CD4-positive, alpha-beta memory T cell (primary cell): ENCODE data around the gene PBX1. TPM values are rescaled to one million over a fixed set of nuclear protein-coding genes. Genes with fewer than 3 reads are reported as not detected.

ENCODE experiments used
- CTCF ChIA-PET: fragments of 350-600 bp; sonication (Branson Sonifier 250); formaldehyde crosslinking; loops from one replicate; lab custom pipeline; 2021; ENCODE audit warnings: inconsistent platforms; ENCODE audit not compliant: partially characterized antibody; lab: Charles Lee
- POLR2A ChIA-PET: fragments of 350-600 bp; sonication (Branson Sonifier 250); formaldehyde crosslinking; loops from one replicate; lab custom pipeline; 2021; ENCODE audit not compliant: partially characterized antibody; lab: Charles Lee
- DNase-seq, 5 donors: peaks; one replicate each; pipeline versions ENCODE4 v3.0.0 to v3.0.0-alpha.2; 2020 to 2022; ENCODE audit warnings: mixed read lengths in 1 of 5
- H3K27ac ChIP-seq: one replicate; pipeline ENCODE4 v1.7.0; 2013; ENCODE audit warnings: low read depth, low read length
- H3K27me3 ChIP-seq: 2 replicates; pipeline ENCODE4 v1.7.0; 2013; ENCODE audit warnings: mild to moderate bottlenecking, low read length, moderate library complexity; ENCODE audit not compliant: insufficient read depth
- H3K36me3 ChIP-seq: 2 replicates; pipeline ENCODE4 v1.7.0; 2013; ENCODE audit warnings: mild to moderate bottlenecking, low read length, moderate library complexity; ENCODE audit not compliant: insufficient read depth
- H3K4me1 ChIP-seq: 2 replicates; pipeline ENCODE4 v1.7.0; 2013; ENCODE audit warnings: mild to moderate bottlenecking, low read length, moderate library complexity; ENCODE audit not compliant: insufficient read depth
- H3K4me3 ChIP-seq, 2 donors: one replicate each; pipeline ENCODE4 v1.7.0; 2013; ENCODE audit warnings: low read length in 2 of 2, mild to moderate bottlenecking in 1 of 2
- H3K9me3 ChIP-seq, 2 donors: one replicate each; pipeline ENCODE4 v1.7.0; 2013; ENCODE audit warnings: low read length in 2 of 2, control low read depth in 1 of 2; ENCODE audit not compliant: control insufficient read depth in 1 of 2
- H3K27ac Mint-ChIP-seq, 7 donors: one replicate each; pipeline ENCODE4 v1.8.0; 2020 to 2021; ENCODE audit warnings: mixed read lengths in 7 of 7, mild to moderate bottlenecking in 6 of 7, inconsistent platforms in 3 of 7, moderate library complexity in 3 of 7
- H3K27me3 Mint-ChIP-seq, 2 donors: one replicate each; pipeline ENCODE4 v1.8.0; 2020 to 2021; ENCODE audit warnings: mixed read lengths in 2 of 2
- H3K36me3 Mint-ChIP-seq, 2 donors: one replicate each; pipeline ENCODE4 v1.8.0; 2020 to 2021; ENCODE audit warnings: mixed read lengths in 2 of 2, inconsistent platforms in 1 of 2, mild to moderate bottlenecking in 1 of 2
- H3K4me1 Mint-ChIP-seq, 4 donors: one replicate each; pipeline ENCODE4 v1.8.0; 2020 to 2021; ENCODE audit warnings: mixed read lengths in 4 of 4, mild to moderate bottlenecking in 1 of 4
- H3K4me3 Mint-ChIP-seq, 8 donors: one replicate each; pipeline ENCODE4 v1.8.0; 2020 to 2021; ENCODE audit warnings: mixed read lengths in 8 of 8, mild to moderate bottlenecking in 7 of 8, moderate library complexity in 6 of 8, inconsistent platforms in 3 of 8
- H3K9me3 Mint-ChIP-seq, 8 donors: one replicate each; pipeline ENCODE4 v1.8.0; 2020 to 2021; ENCODE audit warnings: mixed read lengths in 8 of 8, mild to moderate bottlenecking in 5 of 8, inconsistent platforms in 3 of 8, moderate library complexity in 1 of 8
- intact Hi-C: fragments of 100-400 bp; cut with micrococcal nuclease; formaldehyde crosslinking; loops from one replicate; pipeline ENCODE4 v1.15.1; 2023
- polyA plus RNA-seq, 2 donors: library from polyadenylated mRNA; unstranded; fragments of 300-500 nt; fragmentation: Illumina TruSeq; gene quantifications; one replicate each; pipeline ENCODE4 v1.2.3, GENCODE V29; 2021
- total RNA-seq, 2 experiments: library from RNA; stranded (reverse); gene quantifications; one replicate each; pipeline ENCODE4 v1.2.3, GENCODE V29; 2021

Gene PBX1
- total and polyA plus RNA-seq, 4 experiments from 2014 or later: 0.06 to 0.70 (median 0.53) TPM; not detected in 1

DNA sequence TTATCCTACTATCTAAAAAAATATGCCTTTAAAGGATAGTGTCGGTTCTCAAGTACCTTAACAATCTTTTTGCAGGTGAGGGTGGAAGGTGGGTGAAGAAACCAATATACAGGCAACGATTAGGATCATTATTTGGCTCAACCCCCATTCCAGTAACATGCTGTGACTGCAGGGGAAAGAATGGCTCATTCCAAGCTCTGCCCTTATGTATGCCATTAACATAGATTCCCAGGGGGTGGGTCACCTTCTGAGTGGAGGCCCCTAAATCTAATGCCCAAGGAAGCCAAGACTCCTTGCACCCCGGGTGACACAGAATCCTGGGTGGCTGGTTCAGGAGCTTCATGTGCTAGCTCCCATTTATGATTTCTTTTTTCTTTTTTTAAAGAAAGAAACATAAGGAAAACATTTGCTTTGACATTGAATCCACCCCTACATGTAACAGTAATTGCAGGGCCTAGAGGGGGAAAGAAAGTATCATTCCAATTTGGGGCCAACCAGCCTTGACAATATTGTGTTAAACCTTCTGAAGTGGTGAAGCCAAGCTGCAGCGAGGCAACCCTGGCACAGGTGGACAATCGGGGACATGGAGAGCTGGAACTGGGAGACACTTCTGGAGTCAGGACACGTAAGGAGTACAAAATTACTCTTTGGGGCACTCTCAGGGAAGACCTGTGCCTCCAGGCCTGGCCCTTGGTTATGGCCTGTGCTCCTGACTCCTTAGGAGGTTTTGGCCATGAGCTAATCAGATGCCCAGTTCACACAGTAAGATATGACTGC is 200.3 kb downstream of the PBX1 start:
- no peak for DNase-seq
- CTCF ChIA-PET: no interaction called here

GRCh38 chr1:164759979-164760469 is 201.0 kb downstream of the PBX1 start:
- Histone ChIP-seq H3K9me3 (no peaks in the 10 kb centered on the region), H3K27me3 (no peaks in the 10 kb centered on the region), H3K36me3 (no peaks in the 10 kb centered on the region), H3K4me3 (no peak overlapping the region), H3K27ac (no peak overlapping the region), H3K4me1 (no peaks in the 10 kb centered on the region)
- H3K27ac Mint-ChIP-seq: no peak overlapping the region
- intact Hi-C loops: no loop called here
- no peak for DNase-seq
- peaks cover 0 to 4% (median 0%) of the 10 kb centered on the region in 8 donors for H3K9me3 Mint-ChIP-seq
- H3K36me3 Mint-ChIP-seq: no peaks in the 10 kb centered on the region
- peaks cover 0 to 1% of the 10 kb centered on the region in 2 donors for H3K27me3 Mint-ChIP-seq
- CTCF ChIA-PET: no interaction called here
- POLR2A ChIA-PET: no interaction called here
- no peaks in the 10 kb centered on the region for H3K4me1 Mint-ChIP-seq
- no peak overlapping the region for H3K4me3 Mint-ChIP-seq

More for the DNA sequence above, 200.3 kb downstream of the PBX1 start:
- no peak overlapping the region for H3K27ac ChIP-seq
- Mint-ChIP-seq H3K27ac (no peak overlapping the region), H3K4me1 (no peaks in the 10 kb centered on the region), H3K9me3 (peaks cover 0 to 6% (median 0%) of the 10 kb centered on the region in 8 donors), H3K36me3 (no peaks in the 10 kb centered on the region), H3K27me3 (peaks cover 0 to 1% of the 10 kb centered on the region in 2 donors), H3K4me3 (no peak overlapping the region)
- no peak overlapping the region for H3K4me3 ChIP-seq
- POLR2A ChIA-PET: no interaction called here
- no peaks in the 10 kb centered on the region for H3K27me3 ChIP-seq
- no peaks in the 10 kb centered on the region for H3K36me3 ChIP-seq
- intact Hi-C loops: no loop called here
- H3K9me3 ChIP-seq: no peaks in the 10 kb centered on the region
- no peaks in the 10 kb centered on the region for H3K4me1 ChIP-seq

GRCh38 chr1:164760569-164760968 is 201.6 kb downstream of the PBX1 start:
- ChIA-PET CTCF (no interaction called here), POLR2A (no interaction called here)
- peaks cover 0 to 4% (median 0%) of the 10 kb centered on the region in 8 donors for H3K9me3 Mint-ChIP-seq
- H3K27me3 Mint-ChIP-seq: peaks cover 0 to 1% of the 10 kb centered on the region in 2 donors
- no peak overlapping the region for H3K27ac ChIP-seq
- H3K4me1 ChIP-seq: no peaks in the 10 kb centered on the region
- no peak for DNase-seq
- no peaks in the 10 kb centered on the region for H3K9me3 ChIP-seq
- H3K4me3 Mint-ChIP-seq: no peak overlapping the region
- H3K36me3 ChIP-seq: no peaks in the 10 kb centered on the region
- intact Hi-C loops: no loop called here
- no peak overlapping the region for H3K27ac Mint-ChIP-seq
- no peak overlapping the region for H3K4me3 ChIP-seq
- H3K36me3 Mint-ChIP-seq: no peaks in the 10 kb centered on the region
- H3K4me1 Mint-ChIP-seq: no peaks in the 10 kb centered on the region
- H3K27me3 ChIP-seq: no peaks in the 10 kb centered on the region

GRCh38 chr1:164761009-164761408 is 202.0 kb downstream of the PBX1 start:
- peaks cover 0 to 4% (median under 1%) of the 10 kb centered on the region in 8 donors for H3K9me3 Mint-ChIP-seq
- H3K4me3 Mint-ChIP-seq: no peak overlapping the region
- H3K27ac Mint-ChIP-seq: no peak overlapping the region
- Histone ChIP-seq H3K36me3 (no peaks in the 10 kb centered on the region), H3K4me3 (no peak overlapping the region), H3K27me3 (no peaks in the 10 kb centered on the region), H3K9me3 (no peaks in the 10 kb centered on the region), H3K4me1 (no peaks in the 10 kb centered on the region), H3K27ac (no peak overlapping the region)
- H3K27me3 Mint-ChIP-seq: peaks cover 0 to 1% of the 10 kb centered on the region in 2 donors
- no peak for DNase-seq
- ChIA-PET CTCF (no interaction called here), POLR2A (no interaction called here)
- intact Hi-C loops: no loop called here
- no peaks in the 10 kb centered on the region for H3K4me1 Mint-ChIP-seq
- H3K36me3 Mint-ChIP-seq: no peaks in the 10 kb centered on the region

GRCh38 chr1:164763098-164763497 is 204.1 kb downstream of the PBX1 start:
- Mint-ChIP-seq H3K9me3 (peaks cover 0 to 4% (median under 1%) of the 10 kb centered on the region in 8 donors), H3K27me3 (no peaks in the 10 kb centered on the region), H3K4me1 (no peaks in the 10 kb centered on the region), H3K4me3 (no peak overlapping the region), H3K36me3 (no peaks in the 10 kb centered on the region), H3K27ac (no peak overlapping the region)
- intact Hi-C loops: no loop called here
- H3K9me3 ChIP-seq: no peaks in the 10 kb centered on the region
- no peaks in the 10 kb centered on the region for H3K27me3 ChIP-seq
- H3K4me1 ChIP-seq: no peaks in the 10 kb centered on the region
- POLR2A ChIA-PET: no interaction called here
- CTCF ChIA-PET: interaction anchor here (1.9 kb wide), 1 partner anchor 25 kb away, joined by 5 read pairs; no protein-coding TSS in a partner anchor
- H3K36me3 ChIP-seq: no peaks in the 10 kb centered on the region
- H3K27ac ChIP-seq: no peak overlapping the region
- no peak for DNase-seq
- no peak overlapping the region for H3K4me3 ChIP-seq

DNA sequence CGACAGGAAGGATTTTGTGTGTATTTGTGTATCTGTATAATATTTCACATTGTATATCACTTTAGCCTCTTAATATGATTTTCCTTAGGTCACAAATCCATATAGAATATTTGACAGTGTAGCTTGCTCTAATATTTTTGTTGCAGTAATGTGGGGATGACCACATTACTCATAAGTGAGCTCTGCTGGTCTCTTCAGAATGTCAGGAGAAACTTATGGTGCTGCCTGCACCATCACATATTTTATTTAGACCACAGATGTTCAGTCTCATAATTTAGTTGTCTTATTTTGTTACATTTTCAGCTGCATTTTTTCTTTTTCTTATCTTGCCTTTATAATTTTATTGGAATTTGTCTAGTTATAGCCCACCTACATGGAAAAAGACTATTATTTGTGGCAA is 205.3 kb downstream of the PBX1 start:
- Histone ChIP-seq H3K27me3 (no peaks in the 10 kb centered on the region), H3K36me3 (no peaks in the 10 kb centered on the region), H3K4me1 (no peaks in the 10 kb centered on the region), H3K9me3 (no peaks in the 10 kb centered on the region), H3K27ac (no peak overlapping the region), H3K4me3 (no peak overlapping the region)
- Mint-ChIP-seq H3K27me3 (no peaks in the 10 kb centered on the region), H3K4me3 (no peak overlapping the region), H3K27ac (no peak overlapping the region), H3K36me3 (no peaks in the 10 kb centered on the region), H3K4me1 (no peaks in the 10 kb centered on the region), H3K9me3 (peaks cover 0 to 4% (median under 1%) of the 10 kb centered on the region in 8 donors)
- intact Hi-C loops: no loop called here
- ChIA-PET POLR2A (no interaction called here), CTCF (interaction anchor here (1.9 kb wide), 1 partner anchor 23 kb away, joined by 5 read pairs; no protein-coding TSS in a partner anchor)
- no peak for DNase-seq

DNA sequence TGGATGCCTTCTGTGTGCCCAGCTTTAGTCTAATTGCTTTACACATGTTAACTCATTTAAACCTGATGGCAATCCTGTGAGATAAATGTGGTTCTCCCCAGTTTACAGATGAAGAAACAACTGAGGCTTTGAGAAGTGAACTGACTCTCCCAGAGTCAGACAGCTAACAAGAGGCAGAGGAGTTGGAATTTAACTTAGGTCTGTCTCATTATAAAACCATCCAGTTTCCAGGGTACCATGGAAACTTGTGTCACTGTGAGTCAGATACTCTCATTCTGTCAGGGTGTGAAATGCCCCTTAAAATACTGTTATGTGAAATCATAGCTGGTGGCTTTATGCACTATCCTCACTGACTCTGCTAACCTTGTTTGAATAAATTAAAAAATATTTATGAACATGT is 206.6 kb downstream of the PBX1 start:
- no peaks in the 10 kb centered on the region for H3K36me3 ChIP-seq
- Mint-ChIP-seq H3K4me1 (no peaks in the 10 kb centered on the region), H3K27me3 (no peaks in the 10 kb centered on the region), H3K27ac (no peak overlapping the region), H3K4me3 (no peak overlapping the region), H3K9me3 (peaks cover 0 to 4% (median under 1%) of the 10 kb centered on the region in 8 donors), H3K36me3 (no peaks in the 10 kb centered on the region)
- ChIA-PET CTCF (no interaction called here), POLR2A (no interaction called here)
- no peak for DNase-seq
- no peaks in the 10 kb centered on the region for H3K27me3 ChIP-seq
- no peaks in the 10 kb centered on the region for H3K4me1 ChIP-seq
- intact Hi-C loops: no loop called here
- no peak overlapping the region for H3K4me3 ChIP-seq
- no peaks in the 10 kb centered on the region for H3K9me3 ChIP-seq
- H3K27ac ChIP-seq: no peak overlapping the region
